ENCODE results near the gene PSG2. TPM values are rescaled to one million over a fixed set of nuclear protein-coding genes. Genes with fewer than 3 reads are reported as not detected.

Gene PSG2
- not detected in 2 replicates for total RNA-seq

GRCh38 chr19:43082601-43083000, at the start of gene PSG2:
Gene PSG2, minus strand, starts transcription at chr19:43082701. Its CDS starts 132 bp downstream, at chr19:43082569.

GRCh38 chr19:43026369-43026768, 56.1 kb downstream of the PSG2 start, which contains the start of gene PSG11:
Gene PSG11, minus strand, starts transcription at chr19:43026469. Its CDS starts 97 bp downstream, at chr19:43026372.

Other genes starting within 250 kb of the PSG2 start
- gene PSG1, start 203.0 kb downstream of the PSG2 start, total RNA-seq: not detected in 2 replicates
- gene PSG6, start 164.8 kb downstream of the PSG2 start, total RNA-seq: not detected in 2 replicates
- gene PSG7, start 145.5 kb downstream of the PSG2 start, total RNA-seq: not detected in 2 replicates
- not detected in 2 replicates for gene PSG11, start 56.2 kb downstream of the PSG2 start, total RNA-seq
- gene PSG5, start 103.8 kb upstream of the PSG2 start, total RNA-seq: 0.21 TPM in 1 of 2 replicates, not detected in the other
- 6.7 TPM in 1 of 2 replicates, not detected in the other for gene PSG4, start 122.9 kb upstream of the PSG2 start, total RNA-seq
- gene PSG9, start 186.8 kb upstream of the PSG2 start, total RNA-seq: not detected in 2 replicates